ENCODE measurements around the gene CD244.

GRCh38 chr1:160813215-160813614, 49.5 kb downstream of the CD244 start:
- no peak for TF ChIP-seq CTCF (IDR thresholded peaks at IDR 0.05)
- TF ChIP-seq POLR2AphosphoS5 (IDR thresholded peaks at IDR 0.05), result no peak

Measured in gastroesophageal sphincter (tissue), 3 donors.